ENCODE data around the gene RRAD. TPM values are rescaled to one million over a fixed set of nuclear protein-coding genes. Genes with fewer than 3 reads are reported as not detected.

Gene RRAD
- total RNA-seq, 4 donors from 2014 or later, result 23.7 to 132 (median 109) TPM

GRCh38 chr16:66926961-66927436 is 1.7 kb upstream of the RRAD start:
- Histone ChIP-seq H3K4me1 (peaks cover 0 to 42% (median 7%) of the 10 kb centered on the region in 4 donors), H3K27ac (peak overlapping the region in 2 of 4 donors; percentile 79 to 86), H3K27me3 (peaks cover 0 to 21% of the 10 kb centered on the region in 2 donors), H3K4me3 (no peak overlapping the region), H3K36me3 (peaks cover 0 to 28% (median 0%) of the 10 kb centered on the region in 3 donors), H3K9me3 (no peaks in the 10 kb centered on the region)
- DNase-seq (ENCODE audit: low spot score in 2 of 2), result no peak
- TF ChIP-seq EP300 (IDR thresholded peaks at IDR 0.05), result no peak
- TF ChIP-seq CTCF (IDR thresholded peaks at IDR 0.05), result no peak
- no peak for TF ChIP-seq POLR2A (IDR thresholded peaks at IDR 0.05)
- 6 to 21% methylated on average over 2 of the region's 3 CpGs for WGBS, 2 donors

- Histone ChIP-seq H3K4me3 (no peak overlapping the region), H3K36me3 (peaks cover 0 to 25% (median 0%) of the 10 kb centered on the region in 3 donors), H3K27me3 (peaks cover 0 to 21% of the 10 kb centered on the region in 2 donors), H3K4me1 (peaks cover 0 to 46% (median 7%) of the 10 kb centered on the region in 4 donors), H3K9me3 (no peaks in the 10 kb centered on the region), H3K27ac (peak overlapping the region in 3 of 4 donors; percentile 58 to 86 (median 79))
- WGBS, 2 donors, result 53 to 76% methylated on average over 3 to 5 of the region's 5 CpGs
- DNase-seq (ENCODE audit: low spot score in 2 of 2), result no peak
- TF ChIP-seq EP300 (IDR thresholded peaks at IDR 0.05), result no peak
- TF ChIP-seq CTCF (IDR thresholded peaks at IDR 0.05), result no peak
- TF ChIP-seq POLR2A (IDR thresholded peaks at IDR 0.05), result no peak
Observed at GRCh38 chr16:66926171-66926947, 1.0 kb upstream of the RRAD start.

- 13 to 22% methylated on average over 22 to 29 of the region's 72 CpGs for WGBS, 2 donors
- Histone ChIP-seq H3K9me3 (no peaks in the 10 kb centered on the region), H3K4me1 (peaks cover 0 to 48% (median 7%) of the 10 kb centered on the region in 4 donors), H3K36me3 (peaks cover 0 to 10% (median 0%) of the 10 kb centered on the region in 3 donors), H3K4me3 (peak overlapping the region; percentile 23 to 65 (median 53)), H3K27me3 (peaks cover 0 to 21% of the 10 kb centered on the region in 2 donors), H3K27ac (peak overlapping the region; percentile 28 to 86 (median 68))
- TF ChIP-seq CTCF (IDR thresholded peaks at IDR 0.05) (peak in 4 of 5 experiments; percentile 24 to 65 (median 46)), EP300 (IDR thresholded peaks at IDR 0.05) (no peak), POLR2A (IDR thresholded peaks at IDR 0.05) (peak in 1 of 2 donors; percentile 16)
- no peak for DNase-seq (ENCODE audit: low spot score in 2 of 2)
Observed at GRCh38 chr16:66924527-66925321, 611 bp downstream of the RRAD start.

GRCh38 chr16:66923866-66924265 is 1.5 kb downstream of the RRAD start:
- Histone ChIP-seq H3K9me3 (no peaks in the 10 kb centered on the region), H3K27ac (peak overlapping the region in 2 of 4 donors; percentile 8 to 86), H3K4me1 (peaks cover 0 to 52% (median 7%) of the 10 kb centered on the region in 4 donors), H3K36me3 (peaks cover 0 to 10% (median 0%) of the 10 kb centered on the region in 3 donors), H3K27me3 (peaks cover 0 to 21% of the 10 kb centered on the region in 2 donors), H3K4me3 (peak overlapping the region; percentile 6 to 65 (median 35))
- WGBS, 2 donors, result 75 to 97% methylated on average over 3 of the region's 3 CpGs
- DNase-seq (ENCODE audit: low spot score in 2 of 2), result no peak
- TF ChIP-seq CTCF (IDR thresholded peaks at IDR 0.05) (no peak), EP300 (IDR thresholded peaks at IDR 0.05) (no peak), POLR2A (IDR thresholded peaks at IDR 0.05) (no peak)
